GM23338 (cell line): ENCODE data around the gene CYGB. TPM values are rescaled to one million over a fixed set of nuclear protein-coding genes. Genes with fewer than 3 reads are reported as not detected.

Experiments
- ATAC-seq: fragments of 200-7000 bp; cut with Tn5 transposase; 3 replicates; pipeline ENCODE4 v1.9.1; 2020
- DNase-seq: peaks from one replicate; pipeline ENCODE4 v3.0.0-alpha.2; 2015; ENCODE audit warnings: low spot score
- H2AFZ ChIP-seq: fragments of 200-600 bp; sonication (generic); 2 replicates; pipeline ENCODE4 v1.8.0; 2016; ENCODE audit warnings: antibody characterized with exemption, mild to moderate bottlenecking, moderate library complexity
- H3F3A ChIP-seq: fragments of 200-600 bp; sonication (generic); replicated peaks from 2 replicates; pipeline ENCODE4 v1.8.0; 2017; ENCODE audit warnings: antibody characterized with exemption, mixed run types, low read depth
- H3K27ac ChIP-seq: fragments of 200-600 bp; sonication (generic); 2 replicates; pipeline ENCODE4 v1.6.1; 2016; ENCODE audit warnings: low read depth
- H3K27me3 ChIP-seq: fragments of 200-600 bp; sonication (generic); 2 replicates; pipeline ENCODE4 v1.8.0; 2016; ENCODE audit warnings: mild to moderate bottlenecking, mixed run types, moderate library complexity; ENCODE audit not compliant: insufficient read depth
- H3K36me3 ChIP-seq: fragments of 200-600 bp; sonication (generic); 2 replicates; pipeline ENCODE4 v1.8.0; 2016; ENCODE audit warnings: mild to moderate bottlenecking; ENCODE audit not compliant: insufficient read depth
- H3K4me1 ChIP-seq: fragments of 200-600 bp; sonication (generic); 2 replicates; pipeline ENCODE4 v1.8.0; 2016; ENCODE audit warnings: mild to moderate bottlenecking, moderate library complexity; ENCODE audit not compliant: insufficient read depth
- H3K4me2 ChIP-seq: fragments of 200-600 bp; sonication (generic); 2 replicates; pipeline ENCODE4 v1.7.1; 2017; ENCODE audit warnings: mixed run types
- H3K4me3 ChIP-seq: fragments of 200-600 bp; sonication (generic); 2 replicates; pipeline ENCODE4 v1.6.1; 2016; ENCODE audit warnings: mixed run types
- H3K79me2 ChIP-seq: fragments of 200-600 bp; sonication (generic); replicated peaks from 2 replicates; pipeline ENCODE4 v1.8.0; 2017; ENCODE audit warnings: mild to moderate bottlenecking; ENCODE audit not compliant: insufficient read depth
- H3K9me2 ChIP-seq: fragments of 200-600 bp; sonication (generic); 2 replicates; pipeline ENCODE4 v1.8.0; 2017; ENCODE audit not compliant: insufficient read depth
- H4K20me1 ChIP-seq: fragments of 200-600 bp; sonication (generic); replicated peaks from 2 replicates; pipeline ENCODE4 v1.8.0; 2017; ENCODE audit warnings: mild to moderate bottlenecking; ENCODE audit not compliant: insufficient read depth
- H3K27ac Mint-ChIP-seq: 2 replicates; pipeline ENCODE4 v1.8.0; 2020; ENCODE audit warnings: inconsistent platforms, mild to moderate bottlenecking, moderate library complexity, mixed read lengths
- H3K27me3 Mint-ChIP-seq: 3 replicates; pipeline ENCODE4 v1.8.0; 2022; ENCODE audit warnings: low read depth, mild to moderate bottlenecking, moderate library complexity, mixed read lengths, inconsistent platforms; ENCODE audit not compliant: insufficient read depth, poor library complexity
- H3K36me3 Mint-ChIP-seq: 3 replicates; pipeline ENCODE4 v1.8.0; 2021; ENCODE audit warnings: low read depth, mild to moderate bottlenecking, inconsistent platforms, moderate library complexity, mixed read lengths
- H3K4me1 Mint-ChIP-seq: 3 replicates; pipeline ENCODE4 v1.8.0; 2020; ENCODE audit warnings: mild to moderate bottlenecking, inconsistent platforms, mixed read lengths
- H3K4me3 Mint-ChIP-seq: 3 replicates; pipeline ENCODE4 v1.8.0; 2021; ENCODE audit warnings: moderate library complexity, mild to moderate bottlenecking, inconsistent platforms, mixed read lengths
- H3K9me3 Mint-ChIP-seq: 3 replicates; pipeline ENCODE4 v1.8.0; 2020; ENCODE audit warnings: moderate library complexity, mild to moderate bottlenecking, inconsistent platforms, mixed read lengths
- ETS1 ChIP-seq: IDR thresholded peaks from 2 replicates; pipeline ENCODE4 v1.6.1; 2016; ENCODE audit warnings: antibody characterized with exemption
- EZH2 ChIP-seq: fragments of 200-600 bp; sonication (generic); IDR thresholded peaks from one replicate; pipeline ENCODE4 v1.8.0; 2017; ENCODE audit warnings: antibody characterized with exemption, mild to moderate bottlenecking, low read depth; ENCODE audit not compliant: unreplicated experiment
- EZH2phosphoT487 ChIP-seq: fragments of 200-600 bp; sonication (generic); IDR thresholded peaks from one replicate; pipeline ENCODE4 v1.8.1; 2018; ENCODE audit warnings: antibody characterized with exemption; ENCODE audit not compliant: unreplicated experiment
- JUNB ChIP-seq: IDR thresholded peaks from one replicate; pipeline ENCODE4 v1.6.1; 2016; ENCODE audit warnings: antibody characterized with exemption; ENCODE audit not compliant: unreplicated experiment
- NANOG ChIP-seq: IDR thresholded peaks from 2 replicates; pipeline ENCODE4 v1.6.1; 2016; ENCODE audit warnings: antibody characterized with exemption, borderline replicate concordance
- STAT1 ChIP-seq: IDR thresholded peaks from one replicate; pipeline ENCODE4 v1.6.1; 2016; ENCODE audit warnings: antibody characterized with exemption; ENCODE audit not compliant: unreplicated experiment
- ZNF114 ChIP-seq: fragments of 250-450 bp; sonication (Bioruptor Pico); IDR thresholded peaks from 2 replicates; pipeline ENCODE4 v1.5.0; 2020; ENCODE audit warnings: mild to moderate bottlenecking, moderate library complexity
- ZNF331 ChIP-seq: fragments of 250-450 bp; sonication (Bioruptor Pico); IDR thresholded peaks from 2 replicates; pipeline ENCODE4 v1.5.0; 2020; ENCODE audit warnings: low read depth, mild to moderate bottlenecking, moderate library complexity
- ZNF462 ChIP-seq: fragments of 250-450 bp; sonication (Bioruptor Pico); IDR thresholded peaks from 2 replicates; pipeline ENCODE4 v1.5.0; 2020; ENCODE audit warnings: mild to moderate bottlenecking, moderate library complexity
- polyA plus RNA-seq: library from polyadenylated mRNA; unstranded; fragments of >200 nt; fragmentation: Nextera tagmentation; extraction: Ambion mirVana; gene quantifications from 2 replicates; pipeline ENCODE4 v1.2.1, GENCODE V29; 2016
- total RNA-seq: library from RNA; depleted of rRNA; stranded (reverse); fragments of >200 nt; shearing (Covaris generic); gene quantifications from 2 replicates; pipeline ENCODE4 v1.2.3, GENCODE V29; 2014
- TF ChIP-seq, protein P1 (sequence below), 2 experiments: fragments of 200-600 bp in 1 of 2; sonication (generic) in 1 of 2; conservative IDR thresholded peaks; 2 replicates each; pipeline versions ENCODE4 v1.5.1 to v1.6.1; 2016 to 2017; ENCODE audit warnings: antibody characterized with exemption in 2 of 2, low read depth in 2 of 2, mild to moderate bottlenecking in 2 of 2, moderate library complexity in 1 of 2

CYGB gene
- total and polyA plus RNA-seq, 2 experiments from 2014 or later = 1.2 to 1.7 TPM

DNA sequence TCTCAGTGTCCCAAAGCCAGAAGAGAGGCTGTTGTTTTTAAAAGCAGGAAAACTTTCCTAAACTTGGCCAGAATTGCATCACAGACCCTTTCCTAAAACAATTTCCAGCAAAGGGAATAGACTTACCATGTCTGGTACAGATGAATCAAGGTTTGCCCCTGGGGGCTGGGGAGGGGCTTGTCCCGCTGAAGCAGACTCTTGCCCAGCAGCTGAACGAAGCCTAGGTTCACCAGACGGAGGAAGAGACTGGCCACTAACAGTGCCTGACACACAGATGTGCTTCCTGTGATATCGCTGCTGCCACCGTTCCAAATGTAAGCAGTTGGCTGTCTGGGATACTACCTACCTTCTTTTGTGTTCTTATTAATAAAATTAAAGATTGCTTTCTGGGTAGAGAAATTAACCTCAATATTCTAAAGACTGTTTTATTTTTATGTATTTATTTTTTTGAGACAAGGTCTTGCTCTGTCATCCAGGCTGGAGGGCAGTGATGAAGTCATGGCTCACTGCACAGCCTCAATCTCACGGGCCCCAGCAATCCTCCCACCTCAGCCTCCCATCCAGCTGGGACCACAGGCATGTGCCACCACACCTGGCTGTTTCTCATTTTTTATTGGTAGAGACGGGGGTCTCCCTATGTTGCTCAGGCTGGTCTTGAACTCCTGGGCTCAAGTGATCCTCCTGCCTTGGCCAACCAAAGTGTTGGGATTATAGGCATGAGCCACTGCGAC is 15.8 kb upstream of the CYGB start:
- H3K4me3 Mint-ChIP-seq = no peak overlapping the region
- Histone ChIP-seq H3K27ac (no peak overlapping the region), H3K4me3 (no peak overlapping the region), H2AFZ (no peak overlapping the region), H3K4me1 (no peaks in the 10 kb centered on the region), H3K79me2 (peaks cover 8% of the 10 kb centered on the region), H3F3A (no peaks in the 10 kb centered on the region; the same call in none of the 2 replicates), H4K20me1 (no peaks in the 10 kb centered on the region), H3K4me2 (no peak overlapping the region), H3K36me3 (no peaks in the 10 kb centered on the region), H3K9me2 (no peaks in the 10 kb centered on the region), H3K27me3 (no peaks in the 10 kb centered on the region)
- ATAC-seq (no peak), DNase-seq (no peak)
- peaks cover 18% of the 10 kb centered on the region for H3K4me1 Mint-ChIP-seq
- H3K27me3 Mint-ChIP-seq = peaks cover 19% of the 10 kb centered on the region
- H3K27ac Mint-ChIP-seq = no peak overlapping the region
- no peak for TF ChIP-seq EZH2phosphoT487
- no peak for TF ChIP-seq ZNF114
- no peak for TF ChIP-seq NANOG
- H3K36me3 Mint-ChIP-seq = peaks cover 8% of the 10 kb centered on the region; the same call in 2 of the 3 replicates
- no peaks in the 10 kb centered on the region for H3K9me3 Mint-ChIP-seq

DNA sequence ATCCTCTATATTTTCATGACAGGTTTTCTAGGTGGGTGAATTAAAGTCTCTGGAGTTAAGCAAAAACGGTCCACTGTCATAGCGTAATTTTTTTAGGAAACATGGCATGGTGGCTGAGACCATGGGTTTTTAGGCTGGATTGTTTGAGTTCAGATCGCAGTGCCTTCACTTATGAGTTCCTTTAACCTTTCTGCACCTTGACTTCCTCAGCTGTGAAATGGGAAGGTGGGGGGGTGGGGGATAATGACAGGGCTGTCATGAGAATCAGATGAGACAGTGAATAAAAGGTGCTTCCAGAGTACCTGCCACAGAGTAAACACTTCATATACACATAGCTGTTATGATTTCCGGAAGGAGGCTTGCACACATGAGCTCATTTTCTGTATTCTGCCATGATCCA is 14.2 kb upstream of the CYGB start:
- Histone ChIP-seq H3K4me3 (no peak overlapping the region), H3K36me3 (no peaks in the 10 kb centered on the region), H3K4me2 (no peak overlapping the region), H3K9me2 (no peaks in the 10 kb centered on the region), H3K27me3 (no peaks in the 10 kb centered on the region), H3K4me1 (0 out of 2 replicates have a peak, but pooled peaks cover 6% of the 10 kb centered on the region), H2AFZ (no peak overlapping the region), H4K20me1 (no peaks in the 10 kb centered on the region), H3F3A (no peaks in the 10 kb centered on the region; the same call in none of the 2 replicates), H3K79me2 (no peaks in the 10 kb centered on the region), H3K27ac (peak overlapping the region; percentile 34; the same call in 1 of the 2 replicates)
- no peak for ATAC-seq
- no peak overlapping the region for H3K4me3 Mint-ChIP-seq
- no peak for DNase-seq
- H3K4me1 Mint-ChIP-seq = peaks cover 14% of the 10 kb centered on the region
- H3K36me3 Mint-ChIP-seq = no peaks in the 10 kb centered on the region
- no peaks in the 10 kb centered on the region for H3K9me3 Mint-ChIP-seq
- peaks cover 6% of the 10 kb centered on the region for H3K27me3 Mint-ChIP-seq
- H3K27ac Mint-ChIP-seq = no peak overlapping the region
- TF ChIP-seq JUNB = no peak
- TF ChIP-seq NANOG = no peak
- TF ChIP-seq STAT1 = no peak
- TF ChIP-seq, protein P1, sequence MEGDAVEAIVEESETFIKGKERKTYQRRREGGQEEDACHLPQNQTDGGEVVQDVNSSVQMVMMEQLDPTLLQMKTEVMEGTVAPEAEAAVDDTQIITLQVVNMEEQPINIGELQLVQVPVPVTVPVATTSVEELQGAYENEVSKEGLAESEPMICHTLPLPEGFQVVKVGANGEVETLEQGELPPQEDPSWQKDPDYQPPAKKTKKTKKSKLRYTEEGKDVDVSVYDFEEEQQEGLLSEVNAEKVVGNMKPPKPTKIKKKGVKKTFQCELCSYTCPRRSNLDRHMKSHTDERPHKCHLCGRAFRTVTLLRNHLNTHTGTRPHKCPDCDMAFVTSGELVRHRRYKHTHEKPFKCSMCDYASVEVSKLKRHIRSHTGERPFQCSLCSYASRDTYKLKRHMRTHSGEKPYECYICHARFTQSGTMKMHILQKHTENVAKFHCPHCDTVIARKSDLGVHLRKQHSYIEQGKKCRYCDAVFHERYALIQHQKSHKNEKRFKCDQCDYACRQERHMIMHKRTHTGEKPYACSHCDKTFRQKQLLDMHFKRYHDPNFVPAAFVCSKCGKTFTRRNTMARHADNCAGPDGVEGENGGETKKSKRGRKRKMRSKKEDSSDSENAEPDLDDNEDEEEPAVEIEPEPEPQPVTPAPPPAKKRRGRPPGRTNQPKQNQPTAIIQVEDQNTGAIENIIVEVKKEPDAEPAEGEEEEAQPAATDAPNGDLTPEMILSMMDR (conservative IDR thresholded peaks at IDR 0.05; ENCODE audit: low read depth in 2 of 2) = no peak
- TF ChIP-seq ZNF462 (CRISPR knock-in tag) = no peak
- TF ChIP-seq EZH2 = no peak
- no peak for TF ChIP-seq EZH2phosphoT487
- no peak for TF ChIP-seq ZNF331 (CRISPR knock-in tag)
- no peak for TF ChIP-seq ETS1
